HepG2 (cell line): ENCODE results near the gene CLEC10A. TPM values are rescaled to one million over a fixed set of nuclear protein-coding genes. Genes with fewer than 3 reads are reported as not detected.

Source experiments
- ATF3 ChIP-seq: sonication (generic); formaldehyde crosslinking; IDR thresholded peaks from 2 replicates; pipeline ENCODE4 v1.4.0; 2020; ENCODE audit warnings: missing genetic modification reagents
- CHCHD3 ChIP-seq: sonication (generic); formaldehyde crosslinking; IDR thresholded peaks from 2 replicates; pipeline ENCODE4 v1.8.0; 2022; ENCODE audit warnings: mild to moderate bottlenecking, missing genetic modification reagents, moderate library complexity
- DNMT1 ChIP-seq: sonication (generic); formaldehyde crosslinking; IDR thresholded peaks from 2 replicates; pipeline ENCODE4 v1.5.1; 2020; ENCODE audit warnings: mild to moderate bottlenecking, missing genetic modification reagents
- DZIP1 ChIP-seq: sonication (generic); formaldehyde crosslinking; IDR thresholded peaks from 2 replicates; pipeline ENCODE4 v1.5.0; 2020; ENCODE audit warnings: mild to moderate bottlenecking, missing genetic modification reagents
- GPN1 ChIP-seq: sonication (generic); formaldehyde crosslinking; IDR thresholded peaks from 2 replicates; pipeline ENCODE4 v1.5.1; 2020; ENCODE audit warnings: missing genetic modification reagents, borderline replicate concordance
- JARID2 ChIP-seq: sonication (generic); formaldehyde crosslinking; IDR thresholded peaks from 2 replicates; pipeline ENCODE4 v1.8.1; 2023; ENCODE audit warnings: missing genetic modification reagents, inconsistent platforms; ENCODE audit not compliant: insufficient replicate concordance
- KAT8 ChIP-seq: IDR thresholded peaks from 2 replicates; pipeline ENCODE4 v1.6.1; 2016; ENCODE audit warnings: missing genetic modification reagents, missing compliant biosample characterization
- KMT2B ChIP-seq: IDR thresholded peaks from 2 replicates; pipeline ENCODE4 v1.6.1; 2016; ENCODE audit warnings: missing genetic modification reagents, missing compliant biosample characterization
- MED8 ChIP-seq: sonication (generic); formaldehyde crosslinking; IDR thresholded peaks from 2 replicates; pipeline ENCODE4 v1.8.1; 2023; ENCODE audit warnings: mild to moderate bottlenecking, missing genetic modification reagents; ENCODE audit not compliant: insufficient replicate concordance
- MEF2D ChIP-seq: sonication (generic); formaldehyde crosslinking; IDR thresholded peaks from 2 replicates; pipeline ENCODE4 v1.5.1; 2020; ENCODE audit warnings: mild to moderate bottlenecking, missing genetic modification reagents
- NCOA1 ChIP-seq: sonication (generic); formaldehyde crosslinking; IDR thresholded peaks from 2 replicates; pipeline ENCODE4 v1.9.0; 2021; ENCODE audit warnings: missing genetic modification reagents
- NCOA2 ChIP-seq: sonication (generic); formaldehyde crosslinking; IDR thresholded peaks from 2 replicates; pipeline ENCODE4 v1.8.0; 2022; ENCODE audit warnings: inconsistent platforms
- POLR2A ChIP-seq, 2 experiments: IDR thresholded peaks; 2 replicates each; pipeline ENCODE4 v1.6.1; 2011; ENCODE audit warnings: low read depth in 2 of 2, low read length in 2 of 2, mild to moderate bottlenecking in 1 of 2, moderate library complexity in 1 of 2; ENCODE audit not compliant: insufficient read depth in 1 of 2
- PREB ChIP-seq: sonication (generic); formaldehyde crosslinking; IDR thresholded peaks from 2 replicates; pipeline ENCODE4 v1.4.0; 2020; ENCODE audit warnings: missing genetic modification reagents
- SALL1 ChIP-seq: sonication (generic); formaldehyde crosslinking; IDR thresholded peaks from 2 replicates; pipeline ENCODE4 v1.8.0; 2022; ENCODE audit warnings: mild to moderate bottlenecking, missing genetic modification reagents
- SP5 ChIP-seq: IDR thresholded peaks from 2 replicates; pipeline ENCODE4 v1.6.1; 2016; ENCODE audit warnings: low read depth, borderline replicate concordance
- TMF1 ChIP-seq: sonication (generic); formaldehyde crosslinking; IDR thresholded peaks from 2 replicates; pipeline ENCODE4 v1.8.1; 2022; ENCODE audit warnings: low read depth, missing genetic modification reagents
- ZEB1 ChIP-seq: IDR thresholded peaks from 2 replicates; pipeline ENCODE4 v1.6.1; 2012; ENCODE audit warnings: mild to moderate bottlenecking, low read depth, inconsistent platforms; ENCODE audit not compliant: insufficient replicate concordance
- ZFP37 ChIP-seq: sonication (generic); formaldehyde crosslinking; IDR thresholded peaks from 2 replicates; pipeline ENCODE4 v1.4.0; 2020; ENCODE audit warnings: missing genetic modification reagents, borderline replicate concordance
- ZFP91 ChIP-seq: sonication (generic); formaldehyde crosslinking; IDR thresholded peaks from 2 replicates; pipeline ENCODE4 v1.9.0; 2022; ENCODE audit warnings: missing genetic modification reagents, mild to moderate bottlenecking, borderline replicate concordance
- ZFY ChIP-seq: sonication (generic); formaldehyde crosslinking; IDR thresholded peaks from 2 replicates; pipeline ENCODE4 v1.4.0; 2020; ENCODE audit warnings: missing genetic modification reagents
- ZMAT3 ChIP-seq: sonication (generic); formaldehyde crosslinking; conservative IDR thresholded peaks from 2 replicates; pipeline ENCODE4 v1.7.0; 2021; ENCODE audit warnings: missing genetic modification reagents
- ZNF30 ChIP-seq: sonication (generic); formaldehyde crosslinking; IDR thresholded peaks from 2 replicates; pipeline ENCODE4 v1.5.0; 2020; ENCODE audit warnings: mild to moderate bottlenecking, missing genetic modification reagents
- ZNF749 ChIP-seq: sonication (generic); formaldehyde crosslinking; IDR thresholded peaks from 2 replicates; pipeline ENCODE4 v1.8.0; 2022; ENCODE audit warnings: mild to moderate bottlenecking, missing genetic modification reagents, moderate library complexity, borderline replicate concordance
- ZSCAN22 ChIP-seq: sonication (generic); formaldehyde crosslinking; IDR thresholded peaks from 2 replicates; pipeline ENCODE4 v1.4.0; 2020; ENCODE audit warnings: mild to moderate bottlenecking, missing genetic modification reagents
- ZSCAN9 ChIP-seq: IDR thresholded peaks from 2 replicates; pipeline ENCODE4 v1.6.1; 2016; ENCODE audit warnings: borderline replicate concordance
- polyA plus RNA-seq, 8 experiments: library from polyadenylated mRNA; depleted of rRNA in 3 of 8; stranded (reverse) in 7 of 8; unstranded in 1 of 8; fragments of >200 nt; fragmentation: Illumina TruSeq in 4 of 8; extraction: Trizol in 4 of 8; gene quantifications; 2 replicates each; pipeline versions ENCODE4 v1.2.1 to v1.2.3, GENCODE V29; 2011 to 2016; ENCODE audit warnings: low read depth in 4 of 8, missing spikeins in 1 of 8, mixed read lengths in 1 of 8; ENCODE audit not compliant: insufficient read depth in 1 of 8
- total RNA-seq, 5 experiments: library from RNA; depleted of rRNA; stranded (reverse); fragments of >200 nt; fragmentation: Illumina TruSeq; extraction: Trizol; gene quantifications; 2 replicates each; pipeline ENCODE4 v1.2.3, GENCODE V29; 2016; ENCODE audit warnings: low read depth in 1 of 5

The CLEC10A gene
- total and polyA plus RNA-seq, 2 of the 13 experiments (the other 11 are each of a cell fraction or from before 2014, with no cell fraction given): 0.33 TPM; not detected in 1

GRCh38 chr17:7046127-7046724 is 33.8 kb downstream of the CLEC10A start (continued):
- TF ChIP-seq MEF2D (CRISPR knock-in tag) (peak; percentile 19; the same call in 1 of the 2 replicates), ZNF30 (CRISPR knock-in tag) (no peak), TMF1 (0 out of 2 replicates have a peak, but pooled peaks have one; percentile 46), MED8 (CRISPR knock-in tag) (no peak), NCOA1 (CRISPR knock-in tag) (no peak), ZEB1 (no peak), GPN1 (CRISPR knock-in tag) (no peak), DZIP1 (no peak), KAT8 (CRISPR knock-in tag) (no peak), ZMAT3 (no peak), JARID2 (CRISPR knock-in tag) (no peak), NCOA2 (0 out of 2 replicates have a peak, but pooled peaks have one; percentile 21), ZSCAN22 (CRISPR knock-in tag) (no peak), ZSCAN9 (CRISPR knock-in tag) (no peak), DNMT1 (no peak), KMT2B (CRISPR knock-in tag) (0 out of 2 replicates have a peak, but pooled peaks have one; percentile 5), SALL1 (peak; percentile 17; the same call in 1 of the 2 replicates), PREB (CRISPR knock-in tag) (no peak), POLR2A (IDR thresholded peaks at IDR 0.05; ENCODE audit: insufficient read depth in 1 of 2, low read depth in 2 of 2, low read length in 2 of 2) (peak in 1 of 2 experiments; percentile 22; a peak in 1 of 4 replicates), ZFY (CRISPR knock-in tag) (0 out of 2 replicates have a peak, but pooled peaks have one; percentile 7), ATF3 (CRISPR knock-in tag) (no peak), ZFP37 (CRISPR knock-in tag) (no peak), ZFP91 (CRISPR knock-in tag) (0 out of 2 replicates have a peak, but pooled peaks have one; percentile 23), CHCHD3 (CRISPR knock-in tag) (no peak), ZNF749 (CRISPR knock-in tag) (no peak), SP5 (CRISPR knock-in tag) (peak; percentile 40; the same call in 1 of the 2 replicates)
